ENCODE measurements around the gene PLBD2.

Gene PLBD2, protein sequence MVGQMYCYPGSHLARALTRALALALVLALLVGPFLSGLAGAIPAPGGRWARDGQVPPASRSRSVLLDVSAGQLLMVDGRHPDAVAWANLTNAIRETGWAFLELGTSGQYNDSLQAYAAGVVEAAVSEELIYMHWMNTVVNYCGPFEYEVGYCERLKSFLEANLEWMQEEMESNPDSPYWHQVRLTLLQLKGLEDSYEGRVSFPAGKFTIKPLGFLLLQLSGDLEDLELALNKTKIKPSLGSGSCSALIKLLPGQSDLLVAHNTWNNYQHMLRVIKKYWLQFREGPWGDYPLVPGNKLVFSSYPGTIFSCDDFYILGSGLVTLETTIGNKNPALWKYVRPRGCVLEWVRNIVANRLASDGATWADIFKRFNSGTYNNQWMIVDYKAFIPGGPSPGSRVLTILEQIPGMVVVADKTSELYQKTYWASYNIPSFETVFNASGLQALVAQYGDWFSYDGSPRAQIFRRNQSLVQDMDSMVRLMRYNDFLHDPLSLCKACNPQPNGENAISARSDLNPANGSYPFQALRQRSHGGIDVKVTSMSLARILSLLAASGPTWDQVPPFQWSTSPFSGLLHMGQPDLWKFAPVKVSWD
- total RNA-seq: 7.4 to 8.0 reads per million in 2 experiments

DNA sequence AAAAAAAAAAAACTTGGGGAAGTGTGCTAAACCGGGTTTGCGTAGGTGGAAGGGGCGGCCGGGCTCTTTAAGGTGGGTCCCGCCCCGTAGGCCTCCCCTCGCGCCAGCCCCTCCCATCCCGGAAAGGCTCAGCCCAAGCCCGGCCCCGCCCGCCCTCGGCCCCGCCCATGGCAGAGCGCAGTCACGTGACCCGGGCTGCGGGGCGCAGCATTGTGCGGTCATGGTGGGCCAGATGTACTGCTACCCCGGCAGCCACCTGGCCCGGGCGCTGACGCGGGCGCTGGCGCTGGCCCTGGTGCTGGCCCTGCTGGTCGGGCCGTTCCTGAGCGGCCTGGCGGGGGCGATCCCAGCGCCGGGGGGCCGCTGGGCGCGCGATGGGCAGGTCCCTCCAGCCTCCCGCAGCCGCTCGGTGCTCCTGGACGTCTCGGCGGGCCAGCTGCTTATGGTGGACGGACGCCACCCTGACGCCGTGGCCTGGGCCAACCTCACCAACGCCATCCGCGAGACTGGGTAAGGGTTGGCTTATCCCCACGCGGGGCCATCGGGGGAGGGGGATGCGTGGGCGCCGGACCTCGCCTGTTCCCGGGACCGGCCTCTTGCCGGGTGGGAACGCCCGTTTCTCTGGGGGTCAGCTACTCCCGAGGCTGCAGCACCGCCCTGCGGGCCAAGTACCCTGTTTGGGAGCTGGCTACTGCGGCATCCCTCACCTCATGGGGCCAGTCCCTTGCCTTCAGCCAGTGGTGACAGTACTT is at the start of gene PLBD2:
Gene PLBD2, plus strand, starts transcription at position 207 of the 752 bp plus-strand sequence. Its CDS starts 14 bp downstream, at position 221.
- DNase-seq (ENCODE audit: low read depth): peak; percentile 97

DNA sequence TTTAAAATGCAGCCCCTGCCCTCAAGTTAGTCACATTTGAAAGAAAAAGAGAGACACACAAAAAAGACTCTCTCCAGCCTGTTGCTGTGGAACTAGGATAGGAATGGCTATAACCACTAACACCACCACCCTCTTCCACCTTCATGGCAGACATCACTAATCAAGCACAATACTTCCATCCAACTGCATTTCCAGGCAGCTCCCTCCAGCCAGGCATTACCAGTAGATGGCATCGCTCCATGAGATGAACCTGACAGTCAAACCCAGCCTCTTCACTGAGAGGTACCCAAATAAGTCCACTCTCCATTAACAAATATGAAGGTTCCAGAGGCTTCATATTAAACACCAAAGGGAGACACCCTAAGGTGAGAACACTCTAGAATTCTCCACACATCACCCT is 47.9 kb upstream of the PLBD2 start:
- no peak for DNase-seq (ENCODE audit: low read depth)

DNA sequence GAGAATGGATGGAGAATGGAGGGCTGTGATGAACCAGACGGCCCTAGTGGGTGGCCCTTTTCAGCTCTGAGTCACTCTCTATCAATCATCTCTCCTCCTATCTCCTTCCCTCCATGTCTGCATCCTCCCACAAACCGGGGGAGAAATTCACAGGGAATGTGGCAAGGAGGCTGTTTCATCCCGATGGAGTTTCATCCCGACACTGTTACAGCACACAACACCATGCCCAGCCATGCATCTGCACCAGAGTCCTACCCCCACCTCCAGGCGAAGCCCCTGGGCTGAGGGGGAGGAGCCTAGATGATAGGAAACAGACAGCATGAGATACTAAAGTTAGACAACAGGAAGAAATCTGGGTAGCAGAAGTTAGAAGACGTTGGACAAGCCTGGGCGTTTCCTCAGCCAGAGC is 44.3 kb upstream of the PLBD2 start:
- DNase-seq (ENCODE audit: low read depth): no peak

DNA sequence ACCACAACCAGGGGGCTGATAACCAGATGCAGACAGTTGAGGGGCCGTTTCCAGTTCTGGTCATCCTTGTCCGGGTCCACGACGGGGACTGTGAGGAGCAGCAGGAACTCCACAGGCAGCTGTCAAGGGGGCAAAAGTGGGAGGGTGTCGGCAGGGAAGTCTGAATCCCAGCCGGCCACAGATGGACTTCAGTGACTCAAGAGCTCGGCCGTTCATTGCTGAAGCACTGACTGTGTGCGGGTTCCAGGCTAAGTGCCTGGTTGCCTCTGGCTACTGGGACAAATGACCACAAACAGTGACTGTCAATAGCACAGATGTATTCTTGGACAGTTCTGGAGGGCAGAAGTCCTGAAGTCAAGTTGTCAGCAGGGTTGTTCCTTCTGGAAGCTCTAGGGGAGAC is 43.0 kb upstream of the PLBD2 start:
- no peak for DNase-seq (ENCODE audit: low read depth)

DNA sequence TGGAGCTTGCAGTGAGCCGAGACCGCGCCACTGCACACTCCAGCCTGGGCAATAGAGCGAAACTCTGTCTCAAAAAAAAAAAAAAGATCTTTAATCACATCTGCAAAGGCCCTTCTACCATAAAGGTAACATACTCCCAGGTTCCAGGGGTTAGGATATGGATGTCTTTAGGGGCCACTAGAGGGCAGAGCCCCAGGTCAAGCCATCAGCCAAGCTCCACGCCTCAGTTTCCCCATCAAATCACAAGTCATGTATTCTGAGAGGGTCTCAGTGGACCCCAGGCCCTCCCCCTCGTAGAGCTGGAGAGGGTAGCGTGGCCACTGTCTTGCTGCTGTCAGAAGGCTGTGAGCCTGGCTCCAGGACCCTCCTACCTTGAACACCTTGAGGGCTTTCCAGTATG is 42.2 kb upstream of the PLBD2 start:
- DNase-seq (ENCODE audit: low read depth): no peak

DNA sequence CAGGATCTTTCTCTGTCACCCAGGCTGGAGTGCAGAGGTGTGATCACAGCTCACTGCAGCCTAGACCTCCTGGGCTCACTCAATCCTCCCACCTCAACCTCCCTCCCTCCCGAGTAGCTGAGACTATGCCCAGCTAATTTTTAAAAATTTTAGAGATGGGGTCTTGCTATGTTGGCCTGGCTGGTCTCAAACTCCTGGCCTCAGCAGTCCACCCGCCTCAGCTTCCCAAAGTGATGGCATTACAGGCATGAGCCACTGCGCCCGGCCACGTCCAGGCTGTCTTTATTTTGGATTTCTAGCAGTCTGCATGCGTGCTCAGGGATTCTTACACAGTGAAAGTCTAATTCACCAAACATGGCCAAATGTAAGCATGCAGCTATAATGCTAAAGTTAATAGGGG is 41.3 kb upstream of the PLBD2 start:
- DNase-seq (ENCODE audit: low read depth): no peak

DNA sequence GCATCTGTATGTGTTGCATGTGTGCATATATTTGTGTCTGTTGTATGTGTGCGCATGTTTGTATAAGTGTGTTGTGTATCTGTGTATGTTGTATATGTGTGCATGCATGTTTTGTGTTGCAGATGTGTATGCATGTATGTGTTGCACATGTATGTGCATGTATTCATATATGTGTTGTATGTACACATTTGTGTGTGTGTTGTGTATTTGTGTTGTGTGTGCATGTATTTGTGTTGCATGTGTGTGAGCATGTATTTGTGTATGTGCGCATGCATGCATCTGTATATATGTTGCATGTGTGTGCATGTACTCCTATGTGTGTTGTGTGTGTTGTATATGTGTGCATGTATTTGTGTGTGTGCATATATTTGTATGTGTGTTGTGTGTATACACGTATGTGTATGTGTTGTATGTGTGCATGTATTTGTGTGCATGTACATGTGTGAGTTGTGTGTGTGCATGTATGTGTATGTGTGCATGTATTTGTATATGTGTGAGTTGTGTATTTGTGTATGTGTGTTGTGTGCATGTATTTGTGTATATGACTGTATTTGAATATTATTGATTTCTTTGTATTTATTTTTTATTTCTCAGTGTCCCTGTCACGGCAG is 40.2 kb upstream of the PLBD2 start:
- no peak for DNase-seq (ENCODE audit: low read depth)

DNA sequence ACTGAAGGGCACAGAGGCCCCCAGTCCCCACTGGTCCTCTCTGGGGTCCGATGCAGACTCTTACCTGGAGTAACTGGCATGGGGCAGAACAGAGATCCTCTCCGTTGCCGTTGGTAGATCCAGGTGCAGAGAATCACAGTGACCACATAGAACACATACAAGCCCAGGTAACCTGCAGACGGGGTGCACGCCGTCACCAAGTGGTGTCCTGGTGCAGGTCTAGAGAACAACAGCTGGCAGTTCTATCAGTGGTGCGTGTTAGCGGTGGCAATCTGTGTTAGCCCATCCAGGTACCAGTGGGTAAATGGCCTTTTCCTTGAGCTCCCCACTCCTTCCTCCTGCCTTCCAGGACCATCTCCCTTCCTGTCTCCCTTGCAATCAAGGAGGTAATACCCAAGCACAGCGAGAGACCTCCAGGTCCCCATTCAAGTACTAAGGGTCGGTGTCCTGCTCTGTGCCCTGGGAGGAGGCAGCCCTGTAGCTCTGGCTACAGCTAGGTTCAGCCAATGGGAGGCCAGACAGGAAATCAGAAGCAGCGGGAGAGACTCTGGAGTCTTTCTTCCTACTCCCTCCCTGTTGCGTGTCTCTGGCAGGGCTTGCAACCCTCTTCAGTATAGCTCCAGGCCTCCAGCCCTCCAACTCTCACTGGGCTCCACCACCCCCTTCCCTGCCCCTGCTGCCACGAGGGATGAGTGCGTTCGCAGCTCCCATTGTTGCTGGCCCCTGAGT is 39.3 kb upstream of the PLBD2 start:
- no peak for DNase-seq (ENCODE audit: low read depth)

DNA sequence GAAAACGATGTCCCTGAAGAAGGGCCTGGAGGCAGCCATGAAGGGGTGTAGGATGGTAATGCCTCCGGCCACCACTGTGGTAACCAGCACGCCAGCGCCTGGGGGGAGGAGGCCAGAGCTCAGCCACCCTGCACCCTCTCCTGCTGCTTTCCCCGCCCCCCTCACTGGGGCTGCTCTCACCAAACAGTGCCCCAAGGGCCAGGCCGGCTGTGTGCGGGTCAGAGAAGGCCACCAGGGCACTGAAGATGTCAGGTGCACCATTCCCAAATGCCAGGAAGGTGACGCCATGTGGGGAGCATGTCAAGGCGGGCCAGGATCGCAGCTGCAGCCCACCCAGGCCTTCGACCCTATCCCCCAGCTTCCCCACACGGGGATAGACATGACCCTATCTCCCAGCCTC is 38.0 kb upstream of the PLBD2 start:
- DNase-seq (ENCODE audit: low read depth): no peak

DNA sequence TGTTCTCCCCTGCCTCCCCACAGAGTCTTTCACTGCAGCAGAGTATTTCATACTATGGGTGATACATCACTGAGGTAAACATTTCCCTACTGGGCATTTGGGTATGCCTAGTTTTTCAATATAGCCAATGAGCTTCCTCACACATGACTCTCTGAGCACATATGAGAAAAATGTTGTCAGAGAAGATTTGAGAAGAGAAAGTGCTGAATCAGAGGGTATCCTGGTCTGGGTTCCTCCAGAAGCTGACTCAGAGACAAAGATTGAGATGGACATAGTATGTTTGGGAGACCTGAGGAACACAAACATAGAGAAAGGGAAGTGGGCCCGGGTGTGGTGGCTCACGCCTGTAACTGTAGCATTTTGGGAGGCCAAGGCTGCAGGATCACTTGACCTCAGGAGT is 36.0 kb upstream of the PLBD2 start:
- no peak for DNase-seq (ENCODE audit: low read depth)

DNA sequence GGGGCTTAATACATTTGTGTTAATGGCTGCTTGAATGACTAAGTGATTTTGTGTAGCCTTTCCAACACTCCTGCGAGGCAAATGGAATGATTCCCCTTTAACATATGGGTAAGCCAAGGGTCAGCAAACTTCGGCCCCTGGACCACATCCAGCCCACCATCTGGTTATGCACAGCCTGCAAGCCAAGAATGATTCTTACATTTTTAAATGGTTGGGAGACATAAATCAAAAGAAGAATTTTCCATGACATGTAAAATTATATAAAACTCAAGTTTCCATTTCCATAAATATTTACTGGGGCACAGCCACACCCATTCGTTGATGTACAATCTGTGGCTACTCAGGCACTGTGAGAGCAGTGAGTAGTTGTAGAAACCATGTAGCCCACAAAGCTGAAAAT is 32.5 kb upstream of the PLBD2 start:
- no peak for DNase-seq (ENCODE audit: low read depth)

DNA sequence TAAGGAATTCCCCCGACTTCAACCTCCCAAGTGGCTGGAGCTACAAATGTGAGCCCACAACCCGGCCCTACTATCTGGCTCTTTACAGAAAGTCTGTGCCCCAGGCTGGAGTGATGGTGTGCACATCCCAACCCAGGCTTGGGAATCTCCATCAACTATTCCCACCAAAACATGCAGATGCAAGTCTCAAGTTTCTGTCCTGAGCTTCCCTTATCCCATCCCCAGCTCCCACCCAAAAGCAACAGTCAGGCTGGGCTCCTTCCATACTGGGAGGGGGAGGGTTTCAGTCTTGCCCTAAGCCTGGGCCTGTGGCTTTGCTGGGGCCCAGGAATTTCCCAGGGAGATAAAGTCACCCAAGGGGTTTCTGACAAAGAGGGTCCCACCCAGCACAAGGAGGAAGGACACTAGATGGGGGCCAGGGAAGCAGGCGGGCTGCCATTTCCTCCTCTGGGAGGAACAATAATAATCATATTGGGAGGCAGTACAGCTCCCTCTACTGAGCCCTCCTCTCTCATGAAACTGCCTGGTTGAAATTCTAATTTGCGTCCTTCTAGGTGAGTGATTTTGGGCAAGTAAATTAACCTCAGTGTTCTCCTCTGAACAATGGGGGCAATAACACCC is 31.5 kb upstream of the PLBD2 start:
- DNase-seq (ENCODE audit: low read depth): no peak

DNA sequence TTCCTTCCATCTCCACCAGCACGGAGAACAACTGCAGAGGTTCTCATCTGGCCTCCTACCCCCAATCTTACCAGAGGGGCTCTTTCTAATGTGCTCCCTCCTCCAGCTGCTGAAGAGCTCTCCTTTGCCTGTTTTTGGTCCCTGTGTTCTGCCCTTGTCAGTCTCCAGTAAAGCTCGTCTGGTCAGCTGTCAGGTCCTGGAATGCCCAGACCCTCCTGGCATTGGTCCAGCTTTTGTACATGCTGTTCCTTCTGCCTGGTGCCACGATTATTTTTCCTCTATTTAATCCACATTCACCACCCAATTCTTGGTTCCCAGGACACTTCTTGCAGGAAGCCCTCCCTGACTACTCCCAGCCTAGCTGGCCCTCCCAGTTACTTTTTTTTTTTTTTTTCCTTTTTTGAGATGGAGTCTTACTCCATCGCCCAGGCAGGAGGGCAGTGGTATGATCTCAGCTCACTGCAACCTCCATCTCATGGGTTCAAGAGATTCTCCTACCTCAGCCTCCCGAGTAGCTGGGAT is 30.0 kb upstream of the PLBD2 start:
- no peak for DNase-seq (ENCODE audit: low read depth)

DNA sequence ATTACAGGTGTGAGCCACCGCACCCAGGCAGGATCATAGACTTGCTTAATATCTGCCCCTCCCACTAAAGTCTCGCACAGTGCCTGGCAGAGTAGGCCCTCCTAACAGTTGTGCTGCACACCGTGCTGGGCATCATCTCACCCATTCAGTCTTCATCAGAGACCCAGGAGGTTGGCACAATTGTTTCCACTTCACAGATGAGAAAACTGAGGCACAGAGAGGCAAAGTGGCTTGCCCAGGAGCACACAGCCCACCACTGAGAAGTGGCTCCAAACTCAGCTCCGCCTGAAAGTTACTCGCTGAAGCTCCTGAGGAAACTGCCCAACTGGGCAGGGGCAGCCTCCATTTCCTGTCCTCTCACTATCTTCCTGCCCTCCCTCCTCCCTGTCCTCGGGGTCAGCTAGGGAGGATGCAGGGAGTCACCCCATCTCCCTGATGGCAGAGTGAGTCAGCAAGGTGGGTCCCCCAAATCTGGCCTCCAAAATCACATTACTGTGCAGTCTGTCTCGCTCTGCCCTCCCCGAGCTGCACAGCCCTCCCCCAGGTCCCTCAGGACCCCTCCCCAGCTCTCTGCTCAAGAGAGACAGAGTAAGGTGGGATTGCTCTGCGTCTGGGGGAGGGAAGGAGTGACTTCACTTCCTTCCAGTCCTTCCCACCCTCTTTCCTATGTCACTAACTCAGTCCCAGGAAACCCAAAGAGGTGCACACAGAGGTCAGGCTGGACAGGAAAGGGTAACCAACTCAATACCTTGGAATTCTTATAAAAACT is 29.2 kb upstream of the PLBD2 start:
- no peak for DNase-seq (ENCODE audit: low read depth)

DNA sequence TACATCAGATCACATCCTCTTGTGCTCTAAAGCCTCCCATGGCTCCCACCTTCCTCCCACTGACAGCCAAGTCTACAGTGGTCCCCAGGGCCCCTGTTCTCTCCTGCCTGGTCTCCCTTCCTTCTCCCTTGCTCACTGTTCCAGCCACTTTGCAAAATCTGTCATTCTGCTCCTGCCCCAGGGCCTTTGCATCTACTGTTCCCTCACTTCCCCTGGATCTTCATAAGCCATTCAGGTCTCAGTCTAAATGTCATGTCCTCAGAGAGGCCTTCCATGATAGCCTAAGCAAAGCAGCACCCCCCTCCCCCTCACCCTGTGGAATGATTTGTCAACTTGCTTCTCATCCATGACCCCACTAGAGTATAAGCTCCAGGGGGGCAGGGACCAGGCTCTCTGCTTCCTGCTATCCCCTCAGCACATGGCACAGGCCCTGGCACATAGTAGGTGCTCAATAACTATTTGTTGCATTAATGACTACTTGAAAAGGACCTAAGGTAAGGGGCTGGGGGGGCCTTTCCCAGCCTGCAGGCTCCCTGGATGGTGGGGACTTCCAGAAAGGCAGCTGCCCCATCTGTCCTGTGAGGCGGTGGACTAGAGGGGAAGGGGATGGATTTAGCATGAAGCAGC is 28.5 kb upstream of the PLBD2 start:
- DNase-seq (ENCODE audit: low read depth): no peak

DNA sequence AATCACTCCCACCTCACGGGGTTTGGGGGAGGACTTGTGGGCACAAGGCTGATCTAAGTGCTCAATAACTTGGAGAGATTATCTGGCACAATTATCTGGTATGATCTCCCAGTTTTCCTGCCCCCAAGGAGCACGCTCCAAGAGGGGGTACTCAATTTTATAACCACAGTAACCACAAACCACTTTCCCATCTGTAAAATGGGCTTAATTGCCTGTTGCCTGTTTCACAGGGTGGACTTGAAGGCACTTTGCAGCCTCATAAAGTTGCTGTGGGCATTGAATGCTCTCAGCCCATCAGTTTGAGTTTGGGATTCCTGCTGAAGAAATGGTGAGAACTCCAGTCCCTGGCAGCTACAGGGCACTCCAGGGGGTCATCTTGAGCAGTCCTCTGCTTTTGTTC is 27.9 kb upstream of the PLBD2 start:
- DNase-seq (ENCODE audit: low read depth): no peak

DNA sequence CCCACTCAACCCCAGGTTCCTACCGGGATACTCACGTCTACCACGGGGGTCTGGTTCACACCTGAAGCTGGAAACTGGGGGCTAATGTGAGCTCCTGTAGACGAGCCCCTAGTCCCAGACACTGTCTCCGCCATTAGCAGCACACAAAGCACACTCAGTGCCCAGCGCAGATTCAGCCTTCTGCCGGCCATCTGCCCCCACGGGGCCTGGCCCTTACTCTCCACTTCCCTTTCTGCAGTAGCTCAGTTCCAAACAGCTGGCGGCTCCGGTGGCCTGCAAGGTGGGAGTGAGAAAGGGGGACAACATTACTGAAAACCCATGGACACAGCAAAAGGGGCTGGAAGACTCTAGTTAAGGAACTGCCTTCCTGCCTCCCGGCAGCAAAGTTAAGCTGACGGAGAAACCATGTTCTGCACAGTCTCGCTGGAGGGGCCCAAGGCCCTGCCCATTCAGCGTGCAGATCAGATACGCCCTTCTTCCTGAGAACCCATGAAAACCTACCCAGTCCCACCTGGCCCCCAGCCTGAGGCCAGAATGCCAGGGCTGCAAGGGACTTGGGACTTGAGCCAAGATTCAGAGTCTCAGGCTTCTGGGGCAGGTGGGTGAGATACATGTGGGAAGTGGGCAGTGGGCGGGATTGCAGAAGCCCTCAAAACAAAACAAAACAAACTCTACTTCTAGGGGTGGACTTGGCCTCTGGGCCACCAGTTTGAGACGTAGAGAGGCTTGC is 25.5 kb upstream of the PLBD2 start:
- no peak for DNase-seq (ENCODE audit: low read depth)

DNA sequence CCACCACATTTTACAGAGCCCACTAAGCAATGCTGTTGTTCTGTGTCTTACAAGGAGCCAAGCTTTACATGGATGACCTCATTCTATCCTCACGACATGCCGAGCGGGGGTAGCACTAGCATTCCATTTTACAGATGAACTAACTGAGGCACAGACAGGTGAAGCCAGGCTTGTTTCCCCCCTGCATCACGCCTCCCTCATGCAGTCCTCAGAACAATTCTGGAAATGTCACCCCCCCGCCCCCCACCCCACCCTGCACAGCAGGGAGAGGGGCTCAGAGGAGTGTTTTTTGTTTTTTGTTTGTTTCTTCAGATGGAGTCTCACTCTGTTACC is 25.0 kb upstream of the PLBD2 start:
- DNase-seq (ENCODE audit: low read depth): no peak

Measured in T follicular helper cell (primary cell).